Gastrocnemius medialis (tissue), 4 donors: ENCODE measurements around the gene OPCML.

ENCODE experiments used
- CTCF ChIP-seq, 5 experiments: fragments of 450-650 bp in 3 of 5; fragments of 200-600 bp in 2 of 5; sonication (generic) in 2 of 5; IDR thresholded peaks in 4 of 5; conservative IDR thresholded peaks in 1 of 5; 1 replicate in 4 of 5; 2 replicates in 1 of 5; pipeline ENCODE4 v1.5.1; 2016 to 2019; ENCODE audit warnings: antibody characterized with exemption in 5 of 5, mild to moderate bottlenecking in 3 of 5, moderate library complexity in 3 of 5
- POLR2A ChIP-seq, 2 donors: fragments of 450-650 bp; IDR thresholded peaks; one replicate each; pipeline ENCODE4 v1.6.1; 2017; ENCODE audit warnings: antibody characterized with exemption in 2 of 2, mild to moderate bottlenecking in 2 of 2, moderate library complexity in 2 of 2

GRCh38 chr11:133529807-133530500 lies 2.3 kb downstream of the OPCML start:
- TF ChIP-seq CTCF (IDR thresholded peaks at IDR 0.05 in 4 of 5, conservative IDR thresholded peaks at IDR 0.05 in 1 of 5) (no peak), POLR2A (IDR thresholded peaks at IDR 0.05) (no peak)
